ENCODE measurements around the gene DDX1.

DNA sequence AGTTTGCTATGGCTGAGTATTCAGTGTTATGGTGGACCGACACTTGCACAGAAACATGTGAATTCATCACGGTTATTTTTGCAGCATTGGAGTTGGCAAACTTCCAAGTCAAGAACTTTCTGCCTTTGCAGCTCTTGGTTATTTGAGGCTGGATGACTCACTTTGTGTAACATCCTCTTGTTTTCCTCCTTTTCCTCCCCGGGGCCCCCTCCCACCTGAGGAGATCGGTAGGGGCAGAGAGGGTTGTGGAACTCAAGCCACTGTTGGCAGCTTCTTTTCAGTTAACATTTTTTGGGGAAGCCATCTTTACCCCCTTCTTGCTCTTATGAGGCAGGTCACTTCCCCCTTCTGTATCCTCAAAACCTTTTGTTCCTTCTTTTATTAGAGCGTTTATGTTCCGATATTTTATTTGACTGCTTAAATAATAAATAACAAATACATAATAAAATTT lies 48.6 kb downstream of the DDX1 start:
- TF ChIP-seq CTCF (IDR thresholded peaks at IDR 0.05) (no peak), POLR2A (IDR thresholded peaks at IDR 0.05) (no peak), EP300 (IDR thresholded peaks at IDR 0.05) (no peak)

Data from ovary (tissue), 3 donors.